Stomach (tissue), 4 donors: ENCODE measurements around the gene ST8SIA6.

Experiments
- CTCF ChIP-seq, 7 experiments: fragments of 450-650 bp in 4 of 7; fragments of 200-600 bp in 3 of 7; sonication (generic) in 3 of 7; IDR thresholded peaks; one replicate each; pipeline ENCODE4 v1.5.1; 2016 to 2019; ENCODE audit warnings: antibody characterized with exemption in 7 of 7, control low read depth in 2 of 7, mild to moderate bottlenecking in 1 of 7
- EP300 ChIP-seq: sonication (generic); formaldehyde crosslinking; IDR thresholded peaks from one replicate; pipeline ENCODE4 v1.6.1; 2017; ENCODE audit warnings: antibody characterized with exemption
- POLR2A ChIP-seq, 4 donors: fragments of 450-650 bp; IDR thresholded peaks; one replicate each; pipeline ENCODE4 v1.6.1; 2016; ENCODE audit warnings: antibody characterized with exemption in 4 of 4, control low read depth in 2 of 4, mild to moderate bottlenecking in 1 of 4, moderate library complexity in 1 of 4
- POLR2AphosphoS5 ChIP-seq, 3 donors: sonication (generic); formaldehyde crosslinking; IDR thresholded peaks; one replicate each; pipeline ENCODE4 v1.6.1; 2016; ENCODE audit warnings: antibody characterized with exemption in 3 of 3

GRCh38 chr10:17396004-17396403 lies 58.4 kb downstream of the ST8SIA6 start:
- TF ChIP-seq POLR2A (IDR thresholded peaks at IDR 0.05) (no peak), CTCF (IDR thresholded peaks at IDR 0.05) (no peak), POLR2AphosphoS5 (IDR thresholded peaks at IDR 0.05) (no peak), EP300 (no peak)
